K562 (cell line): ENCODE data around the gene ANAPC16. TPM values are rescaled to one million over a fixed set of nuclear protein-coding genes. Genes with fewer than 3 reads are reported as not detected.
A peak's percentile ranks its signal among the peaks of the same experiment; 100 is the strongest.

ENCODE experiments used
- ATAC-seq: fragments of 200-7000 bp; cut with Tn5 transposase; 3 replicates; pipeline ENCODE4 v1.9.1; 2020; ENCODE audit warnings: moderate library complexity
- BruUV-seq: library from RNA; stranded (reverse); fragments of 400-500 nt; replicated peaks from 2 replicates; lab custom pipeline; 2021; lab: Mats Ljungman, UMichigan
- CTCF ChIA-PET: fragments of 300-600 bp; formaldehyde crosslinking; extraction: SDS; loops from one replicate; lab custom pipeline; 2021; ENCODE audit warnings: low intra/inter-chr PET ratio; lab: Yijun Ruan, JAX
- POLR2A ChIA-PET: fragments of 300-600, 350-650 bp; sonication (Branson Sonifier 250); formaldehyde crosslinking; extraction: SDS; loops from one replicate; lab custom pipeline; 2021; ENCODE audit warnings: antibody characterized with exemption, inconsistent platforms; lab: Yijun Ruan, JAX
- DNase-seq, 4 experiments: peaks; one replicate each; pipeline versions ENCODE4 v3.0.0 to v3.0.0-alpha.2; 2011 to 2018; ENCODE audit warnings: low spot score in 3 of 4, mixed read lengths in 3 of 4; ENCODE audit errors: extremely low read depth in 1 of 4
- FAIRE-seq: peaks from 2 replicates; lab custom pipeline; 2011; peaks lifted over from hg19 to GRCh38; lab: Jason Lieb, UNC
- H2AFZ ChIP-seq: 2 replicates; pipeline ENCODE4 v1.6.0; 2011; ENCODE audit warnings: low read depth, low read length, control low read depth, inconsistent platforms
- H3K27ac ChIP-seq: fragments of 200-600 bp; 3 replicates; pipeline ENCODE4 v1.8.0; 2011; ENCODE audit warnings: low read depth, mild to moderate bottlenecking, control low read depth, inconsistent platforms, low read length, moderate library complexity, mixed read lengths; ENCODE audit errors: extremely low read depth
- H3K27me3 ChIP-seq, 2 experiments: fragments of 300-600 bp in 1 of 2; 2 replicates in 1 of 2; 3 replicates in 1 of 2; pipeline versions ENCODE4 v1.6.0 to v1.8.0; 2011; ENCODE audit warnings: inconsistent platforms in 2 of 2, low read length in 2 of 2, mild to moderate bottlenecking in 1 of 2, mixed read lengths in 1 of 2, moderate library complexity in 1 of 2; ENCODE audit not compliant: control insufficient read depth in 2 of 2, insufficient read depth in 2 of 2
- H3K36me3 ChIP-seq: fragments of 300-600 bp; 3 replicates; pipeline ENCODE4 v1.8.0; 2011; ENCODE audit warnings: mild to moderate bottlenecking, low read length, inconsistent platforms; ENCODE audit not compliant: control insufficient read depth, insufficient read depth
- H3K4me1 ChIP-seq, 2 experiments: fragments of 200-600 bp in 1 of 2; replicated peaks in 1 of 2; 2 replicates in 1 of 2; 3 replicates in 1 of 2; pipeline versions ENCODE4 v1.5.1 to v1.8.0; 2011; ENCODE audit warnings: inconsistent platforms in 2 of 2, low read length in 2 of 2, mild to moderate bottlenecking in 1 of 2, mixed read lengths in 1 of 2, moderate library complexity in 1 of 2; ENCODE audit not compliant: control insufficient read depth in 2 of 2, insufficient read depth in 2 of 2
- H3K4me2 ChIP-seq: 2 replicates; pipeline ENCODE4 v1.6.1; 2011; ENCODE audit warnings: low read length, control low read depth, inconsistent platforms, mixed read lengths; ENCODE audit not compliant: insufficient read depth
- H3K4me3 ChIP-seq: fragments of 200-600 bp; sonication (generic), shearing (Covaris generic); 2 replicates; pipeline ENCODE4 v1.5.1; 2016; ENCODE audit warnings: control low read depth, inconsistent platforms
- H3K79me2 ChIP-seq: fragments of 200-600 bp; 3 replicates; pipeline ENCODE4 v1.8.0; 2011; ENCODE audit warnings: low read length, inconsistent platforms; ENCODE audit not compliant: control insufficient read depth, insufficient read depth
- H3K9ac ChIP-seq, 2 experiments: 2 replicates each; pipeline versions ENCODE4 v1.6.0 to v1.6.1; 2011; ENCODE audit warnings: low read depth in 2 of 2, low read length in 2 of 2, control low read depth in 1 of 2, inconsistent platforms in 1 of 2, mild to moderate bottlenecking in 1 of 2, mixed read lengths in 1 of 2; ENCODE audit not compliant: insufficient read depth in 1 of 2
- H3K9me1 ChIP-seq: one replicate; pipeline ENCODE4 v1.6.0; 2011; ENCODE audit warnings: inconsistent platforms, mild to moderate bottlenecking, low read length, moderate library complexity; ENCODE audit not compliant: control insufficient read depth, insufficient read depth
- H3K9me3 ChIP-seq: replicated peaks from 2 replicates; pipeline ENCODE4 v1.5.1; 2011; ENCODE audit warnings: low read depth, low read length, inconsistent platforms; ENCODE audit not compliant: control insufficient read depth, insufficient read depth
- H4K20me1 ChIP-seq: replicated peaks from 2 replicates; pipeline ENCODE4 v1.6.1; 2011; ENCODE audit warnings: low read length, inconsistent platforms, mixed read lengths; ENCODE audit not compliant: control insufficient read depth, insufficient read depth
- BHLHE40 ChIP-seq: IDR thresholded peaks from 2 replicates; pipeline ENCODE4 v1.6.1; 2011; ENCODE audit warnings: low read length, improper control_type of control experiment
- C11orf30 ChIP-seq: fragments of 450-650 bp; IDR thresholded peaks from 2 replicates; pipeline ENCODE4 v1.6.1; 2016; ENCODE audit warnings: low read depth, mild to moderate bottlenecking
- CBX3 ChIP-seq, 2 experiments: IDR thresholded peaks; 1 replicate in 1 of 2; 2 replicates in 1 of 2; pipeline ENCODE4 v1.6.1; 2012; ENCODE audit warnings: inconsistent platforms in 2 of 2, low read length in 2 of 2, borderline replicate concordance in 1 of 2, control low read depth in 1 of 2
- CTBP1 ChIP-seq: fragments of 450-650 bp; IDR thresholded peaks from 2 replicates; pipeline ENCODE4 v1.6.1; 2016; ENCODE audit warnings: borderline replicate concordance
- EP400 ChIP-seq: fragments of 450-650 bp; IDR thresholded peaks from 2 replicates; pipeline ENCODE4 v1.6.1; 2017; ENCODE audit warnings: antibody characterized with exemption, mild to moderate bottlenecking, moderate library complexity
- MAFK ChIP-seq: IDR thresholded peaks from 2 replicates; pipeline ENCODE4 v1.6.1; 2011; ENCODE audit warnings: low read length, improper control_type of control experiment
- MYC ChIP-seq, 2 experiments: fragments of 250-450 bp in 1 of 2; sonication (Bioruptor Pico) in 1 of 2; IDR thresholded peaks; 2 replicates each; pipeline versions ENCODE4 v1.5.1 to v1.6.1; 2012 to 2021; ENCODE audit warnings: low read depth in 2 of 2, borderline replicate concordance in 1 of 2, improper control_type of control experiment in 1 of 2, low read length in 1 of 2, mild to moderate bottlenecking in 1 of 2, moderate library complexity in 1 of 2
- NBN ChIP-seq: fragments of 450-650 bp; IDR thresholded peaks from 2 replicates; pipeline ENCODE4 v1.6.1; 2016; ENCODE audit warnings: low read depth, mild to moderate bottlenecking
- NCOR1 ChIP-seq: fragments of 450-650 bp; IDR thresholded peaks from 2 replicates; pipeline ENCODE4 v1.6.1; 2016; ENCODE audit warnings: mild to moderate bottlenecking, moderate library complexity
- PYGO2 ChIP-seq: fragments of 450-650 bp; IDR thresholded peaks from 2 replicates; pipeline ENCODE4 v1.6.1; 2016; ENCODE audit warnings: mild to moderate bottlenecking, missing genetic modification characterization, moderate library complexity, missing compliant biosample characterization
- RB1 ChIP-seq: fragments of 450-650 bp; IDR thresholded peaks from 2 replicates; pipeline ENCODE4 v1.6.1; 2017; ENCODE audit warnings: low read depth, mild to moderate bottlenecking
- TEAD1 ChIP-seq, 2 experiments: fragments of 450-650 bp in 1 of 2; sonication (generic) in 1 of 2; formaldehyde crosslinking; IDR thresholded peaks; 2 replicates each; pipeline versions ENCODE4 v1.4.0 to v1.8.0; 2020 to 2022; ENCODE audit warnings: mild to moderate bottlenecking in 2 of 2, missing genetic modification reagents in 1 of 2
- VEZF1 ChIP-seq: fragments of 200-800 bp; sonication (Bioruptor generic); IDR thresholded peaks from 2 replicates; pipeline ENCODE4 v1.6.1; 2017; ENCODE audit warnings: missing genetic modification characterization, missing compliant biosample characterization
- ZNF212 ChIP-seq: fragments of 450-650 bp; formaldehyde crosslinking; IDR thresholded peaks from 2 replicates; pipeline ENCODE4 v1.4.0; 2020; ENCODE audit warnings: mild to moderate bottlenecking
- ZNF551 ChIP-seq: fragments of 250-450 bp; sonication (Bioruptor Pico); IDR thresholded peaks from 2 replicates; pipeline ENCODE4 v1.5.0; 2021; ENCODE audit warnings: mild to moderate bottlenecking, moderate library complexity
- ZNF589 ChIP-seq: fragments of 200-800 bp; sonication (Bioruptor generic); IDR thresholded peaks from 2 replicates; pipeline ENCODE4 v1.6.1; 2016; ENCODE audit warnings: low read depth, missing genetic modification characterization, missing compliant biosample characterization
- WGBS: fragments of 100-300 bp; shearing (Covaris generic); methylation state at CpG from one replicate; pipeline ENCODE4 v1.1.6; 2016; ENCODE audit warnings: low coverage, mixed read lengths; ENCODE audit not compliant: insufficient coverage; ENCODE audit errors: missing lambda C conversion rate; 5-methylcytosine and 5-hydroxymethylcytosine counted together
- in situ Hi-C: fragments of 300-500 bp; cut with MboI; formaldehyde crosslinking; loops from 4 replicates; pipeline ENCODE4 v1.15.0; 2018; ENCODE audit warnings: inconsistent platforms, mixed read lengths
- intact Hi-C: fragments of 100-400 bp; cut with micrococcal nuclease; formaldehyde crosslinking; loops from 2 replicates; pipeline ENCODE4 v1.14.2; 2022
- polyA plus RNA-seq, 8 experiments: library from polyadenylated mRNA; depleted of rRNA in 4 of 8; stranded (reverse) in 5 of 8; unstranded in 3 of 8; fragments of >200 nt; fragmentation: Nextera tagmentation in 2 of 8; fragmentation: Illumina TruSeq in 1 of 8; extraction: Ambion mirVana in 2 of 8; extraction: Trizol in 1 of 8; gene quantifications; 2 replicates each; pipeline versions ENCODE4 v1.2.1 to v1.2.3, GENCODE V29; 2011 to 2014; ENCODE audit warnings: inconsistent platforms in 1 of 8, missing spikeins in 1 of 8
- total RNA-seq, 7 experiments: library from RNA; depleted of rRNA in 6 of 7; stranded (reverse); fragments of >200 nt in 6 of 7; fragmentation: Illumina TruSeq in 2 of 7; extraction: Trizol in 2 of 7; gene quantifications; 2 replicates each; pipeline versions ENCODE4 v1.2.1 to v1.2.3, GENCODE V29; 2011 to 2021; ENCODE audit warnings: low replicate concordance in 1 of 7

The ANAPC16 gene
- total and polyA plus RNA-seq, 9 of the 15 experiments (the other 6 are each of a cell fraction or from before 2014, with no cell fraction given) = 42.6 to 208 (median 108) TPM

DNA sequence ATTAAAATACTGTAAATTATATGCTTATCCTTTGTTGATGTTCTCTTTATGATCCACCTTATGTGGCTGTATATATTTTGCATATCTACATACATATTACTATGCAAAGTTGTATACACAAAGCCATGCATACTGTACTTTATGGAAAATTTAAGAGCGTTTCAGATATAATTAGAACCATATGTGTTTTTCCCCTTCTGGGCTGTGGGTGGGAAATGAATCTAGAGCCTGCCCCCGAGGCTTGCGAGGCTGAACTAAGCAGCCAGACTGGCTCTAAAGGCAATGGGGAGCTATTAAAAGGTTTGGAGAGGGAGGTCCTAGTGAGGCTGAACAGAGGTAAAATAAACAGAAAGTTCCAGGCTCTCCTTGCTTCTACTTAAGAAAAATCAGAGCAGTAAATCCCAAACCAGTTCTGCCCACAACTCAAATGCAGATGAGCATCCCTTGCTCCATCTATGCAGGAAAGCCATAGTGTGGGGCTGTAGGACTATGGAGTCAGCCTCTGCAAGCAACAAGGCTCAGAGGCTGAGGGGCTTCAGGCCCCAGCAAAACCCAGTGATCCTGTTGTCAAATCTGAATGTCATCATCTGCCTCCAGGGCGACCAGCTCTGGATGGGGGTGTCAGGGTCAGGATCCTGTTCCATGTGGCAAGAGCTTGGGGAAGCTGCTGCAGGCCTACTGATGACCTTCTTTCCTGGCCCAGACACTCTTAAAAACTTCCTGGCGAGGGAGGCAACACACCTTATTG, 43.9 kb downstream of the ANAPC16 start (continued):
- TF ChIP-seq EP400 = no peak
- TF ChIP-seq NBN = no peak
- TF ChIP-seq ZNF589 (CRISPR knock-in tag) = peak; percentile 70; the same call in 1 of the 2 replicates
- TF ChIP-seq MYC (IDR thresholded peaks at IDR 0.05; ENCODE audit: low read depth, low read length) = peak; percentile 24; the same call in 1 of the 2 replicates
- no peak for TF ChIP-seq MYC (CRISPR knock-in tag; IDR thresholded peaks at IDR 0.05; ENCODE audit: borderline replicate concordance, low read depth)
- no peak for TF ChIP-seq VEZF1 (CRISPR knock-in tag)
- TF ChIP-seq, all 486 proteins: peak for 5

GRCh38 chr10:72260239-72260975, 44.6 kb downstream of the ANAPC16 start:
- Histone ChIP-seq H3K4me1 (peaks cover 43 to 51% of the 10 kb centered on the region in 2 experiments), H3K9me1 (no peaks in the 10 kb centered on the region), H3K9me3 (no peaks in the 10 kb centered on the region), H3K27ac (peak overlapping the region; percentile 94), H2AFZ (peak overlapping the region; percentile 96), H3K27me3 (no peaks in the 10 kb centered on the region), H3K4me2 (peak overlapping the region; percentile 87), H3K36me3 (no peaks in the 10 kb centered on the region), H3K4me3 (peak overlapping the region; percentile 54), H4K20me1 (no peaks in the 10 kb centered on the region), H3K79me2 (no peaks in the 10 kb centered on the region), H3K9ac (peak overlapping the region; percentile 79 to 94)
- WGBS = 16% methylated on average over 10 of the region's 19 CpGs
- peak; percentile 74 for FAIRE-seq
- DNase-seq = peak; percentile 95 to 100 (median 100)
- TSS peak; percentile 81 for BruUV-seq
- peak; percentile 91 for ATAC-seq
- ChIA-PET POLR2A (interaction anchor here (0.5 to 15.0 kb wide), 24 partner anchors 10 to 1250 kb away, joined by 3 to 277 read pairs (median 4); partner anchors contain the start of gene DDIT4), CTCF (no interaction called here)
- intact Hi-C loops (loop anchor here (2.0 kb wide), 1 partner anchor 16 kb away; no protein-coding TSS in a partner anchor), in situ Hi-C loops (no loop called here)
- TF ChIP-seq NCOR1 (peak; percentile 80), ZNF551 (CRISPR knock-in tag) (no peak), MYC (IDR thresholded peaks at IDR 0.05; ENCODE audit: low read depth, low read length) (0 out of 2 replicates have a peak, but pooled peaks have one; percentile 6), MYC (CRISPR knock-in tag; IDR thresholded peaks at IDR 0.05; ENCODE audit: borderline replicate concordance, low read depth) (peak; percentile 81), MAFK (peak; percentile 99), ZNF212 (CRISPR knock-in tag) (0 out of 2 replicates have a peak, but pooled peaks have one; percentile 51), C11orf30 (peak; percentile 100), CBX3 (IDR thresholded peaks at IDR 0.05; ENCODE audit: borderline replicate concordance in 1 of 2, low read length in 2 of 2) (peak in 1 of 2 experiments; percentile 69; a peak in 1 of 3 replicates), CTBP1 (peak; percentile 75), TEAD1 (CRISPR knock-in tag; IDR thresholded peaks at IDR 0.05) (peak in 1 of 2 experiments; percentile 84; a peak in 3 of 4 replicates), BHLHE40 (peak; percentile 21; the same call in 1 of the 2 replicates), PYGO2 (peak; percentile 73; the same call in 1 of the 2 replicates), RB1 (peak; percentile 84)
